Astrocyte (in vitro differentiated cells and primary cell): ENCODE data around the gene INHBC. TPM values are rescaled to one million over a fixed set of nuclear protein-coding genes. Genes with fewer than 3 reads are reported as not detected.
"Not testable (repeated sequence)": the region's sequence is repeated elsewhere in the genome, so short reads cannot be mapped to it uniquely, and the experiment has no call there.

Experiments
- DNase-seq: peaks from one replicate; pipeline ENCODE4 v3.0.0-alpha.2; 2010; ENCODE audit warnings: low read depth
- FAIRE-seq: peaks from 2 replicates; lab custom pipeline; 2011; peaks lifted over from hg19 to GRCh38; lab: Jason Lieb, UNC
- H2AFZ ChIP-seq: 2 replicates; pipeline ENCODE4 v1.6.0; 2012; ENCODE audit warnings: low read depth, low read length, inconsistent platforms
- H3K27ac ChIP-seq: 2 replicates; pipeline ENCODE4 v1.5.1; 2011; ENCODE audit warnings: low read depth, low read length, inconsistent platforms
- H3K27me3 ChIP-seq: 2 replicates; pipeline ENCODE4 v1.6.0; 2011; ENCODE audit warnings: low read length, inconsistent platforms; ENCODE audit not compliant: insufficient read depth
- H3K36me3 ChIP-seq: 2 replicates; pipeline ENCODE4 v1.5.1; 2011; ENCODE audit warnings: low read length, inconsistent platforms; ENCODE audit not compliant: insufficient read depth
- H3K4me1 ChIP-seq: 2 replicates; pipeline ENCODE4 v1.5.1; 2011; ENCODE audit warnings: low read length, inconsistent platforms; ENCODE audit not compliant: insufficient read depth
- H3K4me2 ChIP-seq: 2 replicates; pipeline ENCODE4 v1.6.0; 2012; ENCODE audit warnings: low read length, inconsistent platforms
- H3K4me3 ChIP-seq: 2 replicates; pipeline ENCODE4 v1.5.1; 2011; ENCODE audit warnings: low read depth, mild to moderate bottlenecking, low read length, inconsistent platforms; ENCODE audit not compliant: insufficient read depth
- H3K79me2 ChIP-seq: 2 replicates; pipeline ENCODE4 v1.6.0; 2012; ENCODE audit warnings: mild to moderate bottlenecking, low read length, inconsistent platforms; ENCODE audit not compliant: insufficient read depth
- H3K9ac ChIP-seq: 2 replicates; pipeline ENCODE4 v1.6.0; 2012; ENCODE audit warnings: mild to moderate bottlenecking, low read length, inconsistent platforms
- H3K9me3 ChIP-seq: 2 replicates; pipeline ENCODE4 v1.5.1; 2012; ENCODE audit warnings: low read depth, mild to moderate bottlenecking, low read length, inconsistent platforms; ENCODE audit not compliant: insufficient read depth
- H4K20me1 ChIP-seq: 2 replicates; pipeline ENCODE4 v1.6.0; 2012; ENCODE audit warnings: low read length, inconsistent platforms; ENCODE audit not compliant: insufficient read depth
- H3K27ac Mint-ChIP-seq: one replicate; pipeline ENCODE4 v1.8.0; 2021; ENCODE audit warnings: mild to moderate bottlenecking, mixed read lengths; ENCODE audit not compliant: unreplicated experiment
- H3K27me3 Mint-ChIP-seq: one replicate; pipeline ENCODE4 v1.8.0; 2021; ENCODE audit warnings: low read depth, mixed read lengths; ENCODE audit not compliant: unreplicated experiment
- H3K36me3 Mint-ChIP-seq: one replicate; pipeline ENCODE4 v1.8.0; 2021; ENCODE audit warnings: low read depth, mixed read lengths; ENCODE audit not compliant: unreplicated experiment
- H3K4me1 Mint-ChIP-seq: one replicate; pipeline ENCODE4 v1.8.0; 2021; ENCODE audit warnings: low read depth, mixed read lengths; ENCODE audit not compliant: unreplicated experiment
- H3K4me3 Mint-ChIP-seq: one replicate; pipeline ENCODE4 v1.8.0; 2021; ENCODE audit warnings: mild to moderate bottlenecking, moderate library complexity, mixed read lengths; ENCODE audit not compliant: unreplicated experiment
- H3K9me3 Mint-ChIP-seq: one replicate; pipeline ENCODE4 v1.8.0; 2021; ENCODE audit warnings: mild to moderate bottlenecking, mixed read lengths; ENCODE audit not compliant: unreplicated experiment
- CTCF ChIP-seq: IDR thresholded peaks from 2 replicates; pipeline ENCODE4 v1.5.1; 2011; ENCODE audit warnings: low read depth, mild to moderate bottlenecking, inconsistent platforms, low read length, moderate library complexity; ENCODE audit not compliant: insufficient read depth
- EZH2 ChIP-seq: IDR thresholded peaks from 2 replicates; pipeline ENCODE4 v1.6.1; 2012; ENCODE audit warnings: mild to moderate bottlenecking, low read length, inconsistent platforms; ENCODE audit not compliant: insufficient read depth
- total RNA-seq: library from RNA; stranded (reverse); gene quantifications from 2 replicates; pipeline ENCODE4 v1.2.1, GENCODE V29; 2021

The INHBC gene
- total RNA-seq, 1 donor from 2014 or later: not detected

GRCh38 chr12:57435293-57435692, 709 bp downstream of the INHBC start:
- Histone ChIP-seq H2AFZ (no peak overlapping the region), H3K4me3 (no peak overlapping the region), H3K79me2 (peaks cover 2% of the 10 kb centered on the region), H3K27ac (no peak overlapping the region), H4K20me1 (no peaks in the 10 kb centered on the region), H3K36me3 (no peaks in the 10 kb centered on the region), H3K4me2 (no peak overlapping the region), H3K9me3 (no peaks in the 10 kb centered on the region), H3K9ac (no peak overlapping the region), H3K4me1 (no peaks in the 10 kb centered on the region), H3K27me3 (no peaks in the 10 kb centered on the region)
- DNase-seq (no peak), FAIRE-seq (no peak)
- H3K27ac Mint-ChIP-seq: no peak overlapping the region
- H3K9me3 Mint-ChIP-seq: no peaks in the 10 kb centered on the region
- peaks cover 3% of the 10 kb centered on the region for H3K4me1 Mint-ChIP-seq
- no peaks in the 10 kb centered on the region for H3K36me3 Mint-ChIP-seq
- no peak overlapping the region for H3K4me3 Mint-ChIP-seq
- peaks cover 6% of the 10 kb centered on the region for H3K27me3 Mint-ChIP-seq
- no peak for TF ChIP-seq EZH2
- no peak for TF ChIP-seq CTCF

- peaks cover 2% of the 10 kb centered on the region for H3K4me1 Mint-ChIP-seq
- no peaks in the 10 kb centered on the region for H3K4me1 ChIP-seq
- FAIRE-seq (no peak), DNase-seq (no peak)
- no peaks in the 10 kb centered on the region for H3K36me3 ChIP-seq
- no peak overlapping the region for H3K4me3 Mint-ChIP-seq
- H3K27ac Mint-ChIP-seq: no peak overlapping the region
- H3K27me3 ChIP-seq: no peaks in the 10 kb centered on the region
- no peaks in the 10 kb centered on the region for H4K20me1 ChIP-seq
- no peaks in the 10 kb centered on the region for H3K9me3 Mint-ChIP-seq
- TF ChIP-seq CTCF (no peak), EZH2 (no peak)
- no peaks in the 10 kb centered on the region for H3K79me2 ChIP-seq
- no peaks in the 10 kb centered on the region for H3K36me3 Mint-ChIP-seq
- H3K9me3 ChIP-seq: no peaks in the 10 kb centered on the region
- H3K9ac ChIP-seq: no peak overlapping the region
- H3K27ac ChIP-seq: no peak overlapping the region
- H3K4me2 ChIP-seq: no peak overlapping the region
- peaks cover 6% of the 10 kb centered on the region for H3K27me3 Mint-ChIP-seq
- no peak overlapping the region for H2AFZ ChIP-seq
- no peak overlapping the region for H3K4me3 ChIP-seq
These were observed 3.8 kb downstream of the INHBC start for GRCh38 chr12:57438400-57438799.

GRCh38 chr12:57439762-57440266, 5.2 kb downstream of the INHBC start:
- no peak for DNase-seq
- no peak for FAIRE-seq

GRCh38 chr12:57441393-57441792, 6.8 kb downstream of the INHBC start:
- H3K9ac ChIP-seq, H3K4me3 Mint-ChIP-seq, H3K36me3 Mint-ChIP-seq, H3K4me3 ChIP-seq, H3K27me3 Mint-ChIP-seq, DNase-seq, FAIRE-seq, H4K20me1 ChIP-seq, H3K27ac ChIP-seq, H3K27me3 ChIP-seq, H3K9me3 Mint-ChIP-seq, H3K27ac Mint-ChIP-seq, H3K9me3 ChIP-seq, H3K36me3 ChIP-seq, H3K4me2 ChIP-seq, H2AFZ ChIP-seq, H3K4me1 ChIP-seq, H3K79me2 ChIP-seq, H3K4me1 Mint-ChIP-seq: not testable (repeated sequence)

More at GRCh38 chr12:57439762-57440266, 5.2 kb downstream of the INHBC start:
- no peak for TF ChIP-seq CTCF
- no peak for TF ChIP-seq EZH2
- Histone ChIP-seq H3K4me2 (no peak overlapping the region), H3K79me2 (no peaks in the 10 kb centered on the region), H3K27me3 (no peaks in the 10 kb centered on the region), H4K20me1 (no peaks in the 10 kb centered on the region), H3K4me3 (no peak overlapping the region), H3K9ac (no peak overlapping the region), H3K9me3 (no peaks in the 10 kb centered on the region), H2AFZ (no peak overlapping the region), H3K4me1 (no peaks in the 10 kb centered on the region), H3K36me3 (no peaks in the 10 kb centered on the region), H3K27ac (no peak overlapping the region)
- Mint-ChIP-seq H3K9me3 (no peaks in the 10 kb centered on the region), H3K4me1 (peaks cover 2% of the 10 kb centered on the region), H3K36me3 (no peaks in the 10 kb centered on the region), H3K4me3 (no peak overlapping the region), H3K27ac (no peak overlapping the region), H3K27me3 (peaks cover 6% of the 10 kb centered on the region)
